ENCODE data around the gene DCAF15.
A peak's percentile ranks its signal among the peaks of the same experiment; 100 is the strongest.

The DCAF15 gene

DNA sequence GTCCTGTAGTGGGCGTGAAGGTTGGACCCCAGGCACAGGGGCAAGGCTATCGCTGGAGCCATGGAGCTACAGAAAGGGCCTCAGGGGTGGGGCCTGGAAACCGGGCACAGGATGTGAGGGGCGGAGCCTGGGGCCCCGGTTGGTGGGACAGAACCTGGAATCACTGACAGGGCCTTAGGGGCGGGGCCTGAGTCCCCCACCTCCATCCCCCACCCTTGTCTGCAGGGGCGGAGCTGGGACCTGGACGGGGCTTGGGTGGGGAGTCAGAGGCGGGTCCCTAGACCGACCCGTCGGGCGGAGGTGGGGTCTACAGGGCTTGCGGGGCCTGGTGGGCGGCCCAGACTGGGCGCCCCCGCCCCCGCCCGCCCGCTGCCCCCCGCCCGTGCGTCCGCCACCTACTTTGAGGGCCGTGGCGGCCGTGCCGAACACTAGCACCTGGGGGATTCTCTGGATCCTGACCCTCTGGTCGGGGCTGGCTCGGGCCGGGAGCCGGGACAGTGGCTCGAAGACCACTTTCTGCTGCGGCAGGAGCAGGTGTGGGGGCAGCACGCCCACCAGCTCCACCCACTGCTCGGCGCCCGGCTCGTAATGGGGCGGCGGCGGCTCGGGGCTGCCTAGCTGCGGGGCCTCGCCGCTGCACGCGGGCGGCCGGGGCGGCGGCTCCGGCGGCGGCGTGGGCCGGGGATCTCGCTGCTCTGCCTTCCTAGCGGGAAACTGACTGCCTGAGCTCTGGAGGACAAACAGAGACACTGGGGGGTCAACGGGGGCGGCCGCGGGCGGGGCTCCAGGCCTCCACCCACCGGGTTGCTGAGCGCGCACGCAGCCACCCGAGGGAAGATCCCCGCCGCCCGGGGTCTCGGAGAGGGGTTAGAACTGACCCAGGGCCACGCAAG lies 26.3 kb downstream of the DCAF15 start:
- Histone ChIP-seq H3K27ac (no peak overlapping the region), H3K4me1 (ENCODE audit: control insufficient read depth in 1 of 2, insufficient read depth in 1 of 2, low read depth in 1 of 2, low read length in 1 of 2) (peaks cover 11 to 16% of the 10 kb centered on the region in 2 experiments)
- no peak for TF ChIP-seq CTCF (IDR thresholded peaks at IDR 0.05)

DNA sequence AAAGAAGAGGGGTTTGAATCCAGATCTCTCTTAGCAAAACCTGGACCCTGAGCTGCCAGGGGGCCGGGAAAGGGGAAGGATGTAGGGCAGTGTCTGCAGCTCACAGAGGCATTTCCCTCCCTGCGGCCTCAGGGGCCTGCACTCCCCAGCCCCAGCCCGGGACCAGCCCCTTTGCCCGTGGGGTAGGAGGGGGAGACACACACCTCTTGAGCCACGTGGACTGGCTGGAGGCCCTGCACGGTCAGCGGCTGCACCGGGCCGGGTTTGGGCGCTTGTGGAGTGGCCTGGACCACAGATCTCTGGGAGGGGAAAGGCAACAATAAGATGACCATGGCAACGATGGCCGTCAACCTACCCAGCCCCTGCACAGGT lies 26.9 kb downstream of the DCAF15 start:
- Histone ChIP-seq H3K4me3 (ENCODE audit: low read depth in 1 of 2, low read length in 1 of 2) (no peak overlapping the region), H3K27me3 (peaks cover 26% of the 10 kb centered on the region), H3K9me3 (no peaks in the 10 kb centered on the region), H3K36me3 (peaks cover 66% of the 10 kb centered on the region), H3K27ac (no peak overlapping the region), H3K4me1 (ENCODE audit: control insufficient read depth in 1 of 2, insufficient read depth in 1 of 2, low read depth in 1 of 2, low read length in 1 of 2) (peaks cover 11 to 16% of the 10 kb centered on the region in 2 experiments)
- no peak for TF ChIP-seq CTCF (IDR thresholded peaks at IDR 0.05)

More for the DNA sequence above, 26.3 kb downstream of the DCAF15 start:
- Histone ChIP-seq H3K9me3 (no peaks in the 10 kb centered on the region), H3K4me3 (ENCODE audit: low read depth in 1 of 2, low read length in 1 of 2) (peak overlapping the region in 1 of 2 experiments; percentile 24), H3K36me3 (peaks cover 70% of the 10 kb centered on the region), H3K27me3 (peaks cover 26% of the 10 kb centered on the region)

DNA sequence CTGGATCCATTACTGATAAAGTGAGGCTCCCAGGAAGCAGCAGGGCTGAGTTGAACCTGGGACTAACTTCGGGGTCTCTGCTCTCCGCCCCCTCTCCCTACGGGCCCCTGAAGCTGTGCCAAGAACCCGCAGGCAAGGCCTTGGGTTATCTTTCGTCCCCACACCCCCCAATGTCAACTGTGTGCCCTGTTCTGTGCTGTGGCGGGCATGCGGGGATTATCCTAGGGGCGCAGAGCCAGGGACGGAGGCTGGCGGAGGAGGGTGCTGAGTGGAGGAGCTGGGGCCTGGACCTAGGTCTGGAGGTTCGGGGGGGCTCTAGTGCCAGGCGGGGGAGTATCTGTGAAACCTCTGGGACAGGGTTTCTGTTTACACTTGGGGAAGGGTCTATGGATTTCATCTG lies 27.4 kb downstream of the DCAF15 start:
- Histone ChIP-seq H3K9me3 (no peaks in the 10 kb centered on the region), H3K27ac (no peak overlapping the region), H3K36me3 (peaks cover 62% of the 10 kb centered on the region), H3K4me3 (ENCODE audit: low read depth in 1 of 2, low read length in 1 of 2) (no peak overlapping the region), H3K27me3 (peaks cover 26% of the 10 kb centered on the region), H3K4me1 (ENCODE audit: control insufficient read depth in 1 of 2, insufficient read depth in 1 of 2, low read depth in 1 of 2, low read length in 1 of 2) (peaks cover 11 to 16% of the 10 kb centered on the region in 2 experiments)
- TF ChIP-seq CTCF (IDR thresholded peaks at IDR 0.05) = no peak

GRCh38 chr19:13980340-13980739 lies 28.0 kb downstream of the DCAF15 start:
- no peak for TF ChIP-seq CTCF (IDR thresholded peaks at IDR 0.05)
- Histone ChIP-seq H3K27me3 (peaks cover 26% of the 10 kb centered on the region), H3K9me3 (no peaks in the 10 kb centered on the region), H3K36me3 (peaks cover 61% of the 10 kb centered on the region), H3K4me3 (ENCODE audit: low read depth in 1 of 2, low read length in 1 of 2) (no peak overlapping the region), H3K4me1 (ENCODE audit: control insufficient read depth in 1 of 2, insufficient read depth in 1 of 2, low read depth in 1 of 2, low read length in 1 of 2) (peaks cover 11 to 16% of the 10 kb centered on the region in 2 experiments), H3K27ac (no peak overlapping the region)

DNA sequence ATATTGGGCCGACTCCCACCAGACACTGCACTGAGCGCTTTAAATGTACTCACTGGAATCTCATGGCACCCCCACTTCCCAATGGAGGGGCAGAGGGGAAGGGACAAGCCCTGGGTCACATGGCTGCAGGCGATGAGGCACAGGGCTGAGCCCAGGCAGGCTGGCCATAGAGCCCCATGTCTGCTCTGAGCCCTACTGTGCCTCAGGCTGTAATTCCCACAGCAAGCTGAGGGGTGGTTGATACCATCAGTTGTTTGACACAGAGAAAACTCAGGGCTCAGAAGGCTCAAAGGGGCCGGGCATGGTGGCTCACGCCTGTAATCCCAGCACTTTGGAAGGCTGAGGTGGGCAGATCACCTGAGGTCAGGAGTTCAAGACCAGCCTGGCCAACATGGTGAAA lies 28.7 kb downstream of the DCAF15 start:
- Histone ChIP-seq H3K27ac (no peak overlapping the region), H3K27me3 (peaks cover 26% of the 10 kb centered on the region), H3K4me1 (ENCODE audit: control insufficient read depth in 1 of 2, insufficient read depth in 1 of 2, low read depth in 1 of 2, low read length in 1 of 2) (peaks cover 14 to 19% of the 10 kb centered on the region in 2 experiments), H3K36me3 (peaks cover 55% of the 10 kb centered on the region), H3K4me3 (ENCODE audit: low read depth in 1 of 2, low read length in 1 of 2) (no peak overlapping the region), H3K9me3 (no peaks in the 10 kb centered on the region)
- TF ChIP-seq CTCF (IDR thresholded peaks at IDR 0.05) = no peak

All from neutrophil (primary cell).